A549 (cell line): Measurements from ENCODE around the gene RRP8. TPM values are rescaled to one million over a fixed set of nuclear protein-coding genes. Genes with fewer than 3 reads are reported as not detected.

Experiments used
- ATAC-seq, 2 experiments: fragments of 200-7000 bp in 1 of 2; fragments of >200 bp in 1 of 2; cut with Nextera tagmentation in 1 of 2; cut with Tn5 transposase in 1 of 2; 3 replicates each; pipeline versions ENCODE4 v1.8.0 to v1.9.1; 2018 to 2020; ENCODE audit warnings: mild to moderate bottlenecking in 1 of 2, moderate library complexity in 1 of 2
- CTCF ChIA-PET: fragments of 300-600 bp; sonication (Branson Sonifier 250); formaldehyde crosslinking; extraction: SDS; loops from one replicate; lab custom pipeline; 2021; ENCODE audit warnings: antibody characterized with exemption, inconsistent platforms; lab: Yijun Ruan, JAX
- POLR2A ChIA-PET: fragments of 350-600 bp; formaldehyde crosslinking; extraction: SDS; loops from one replicate; lab custom pipeline; 2021; ENCODE audit warnings: antibody characterized with exemption, inconsistent platforms; lab: Yijun Ruan, JAX
- DNase-seq, 2 experiments: peaks; one replicate each; pipeline versions ENCODE4 v3.0.0 to v3.0.0-alpha.2; 2011 to 2016; ENCODE audit warnings: low read depth in 1 of 2, low spot score in 1 of 2
- FAIRE-seq: peaks from 2 replicates; lab custom pipeline; 2011; peaks lifted over from hg19 to GRCh38; lab: Jason Lieb, UNC
- H3K27ac ChIP-seq, 2 experiments: fragments of >200 bp; sonication (Bioruptor Twin); formaldehyde crosslinking; 3 replicates each; pipeline ENCODE4 v1.5.1; 2016 to 2017
- H3K4me1 ChIP-seq: fragments of >200 bp; sonication (Bioruptor Twin); formaldehyde crosslinking; 3 replicates; pipeline ENCODE4 v1.6.1; 2016
- H3K4me2 ChIP-seq: fragments of >200 bp; sonication (Bioruptor Twin); formaldehyde crosslinking; 3 replicates; pipeline ENCODE4 v1.6.1; 2016
- H3K4me3 ChIP-seq: fragments of >200 bp; sonication (Bioruptor Twin); formaldehyde crosslinking; 3 replicates; pipeline ENCODE4 v1.5.1; 2016
- H3K9me3 ChIP-seq: fragments of >200 bp; sonication (Bioruptor Twin); formaldehyde crosslinking; 3 replicates; pipeline ENCODE4 v1.6.1; 2016
- BHLHE40 ChIP-seq: IDR thresholded peaks from 2 replicates; pipeline ENCODE4 v1.6.1; 2012; ENCODE audit warnings: low read depth, low read length, inconsistent platforms
- CBX2 ChIP-seq: fragments of 200-600 bp; sonication (generic); IDR thresholded peaks from 2 replicates; pipeline ENCODE4 v1.6.1; 2016; ENCODE audit warnings: low read depth, mild to moderate bottlenecking, borderline replicate concordance
- E2F6 ChIP-seq: IDR thresholded peaks from 2 replicates; pipeline ENCODE4 v1.6.1; 2012; ENCODE audit warnings: low read depth, borderline replicate concordance
- EHF ChIP-seq: fragments of 250-450 bp; sonication (Bioruptor Pico); IDR thresholded peaks from 2 replicates; pipeline ENCODE4 v1.5.0; 2020; ENCODE audit warnings: mild to moderate bottlenecking
- EHMT2 ChIP-seq: fragments of 200-600 bp; sonication (generic); IDR thresholded peaks from 2 replicates; pipeline ENCODE4 v1.6.1; 2016; ENCODE audit warnings: antibody characterized with exemption, low read depth, mild to moderate bottlenecking, moderate library complexity
- FOSB ChIP-seq: fragments of 250-450 bp; sonication (Bioruptor Pico); IDR thresholded peaks from 2 replicates; pipeline ENCODE4 v1.5.0; 2020; ENCODE audit warnings: mild to moderate bottlenecking, moderate library complexity
- FOSL2 ChIP-seq, 2 experiments: fragments of 450-650 bp in 1 of 2; fragments of >200 bp in 1 of 2; sonication (Bioruptor Twin) in 1 of 2; formaldehyde crosslinking; IDR thresholded peaks; 2 replicates each; pipeline versions ENCODE4 v1.5.0 to v1.6.1; 2016 to 2020; ENCODE audit warnings: mild to moderate bottlenecking in 1 of 2, moderate library complexity in 1 of 2
- HEYL ChIP-seq: fragments of 250-450 bp; sonication (Bioruptor Pico); IDR thresholded peaks from 2 replicates; pipeline ENCODE4 v1.8.0; 2021; ENCODE audit warnings: mild to moderate bottlenecking, moderate library complexity
- HOXB5 ChIP-seq: fragments of 250-450 bp; sonication (Bioruptor Pico); IDR thresholded peaks from 2 replicates; pipeline ENCODE4 v1.5.0; 2020; ENCODE audit warnings: mild to moderate bottlenecking, moderate library complexity
- JUN ChIP-seq, 2 experiments: fragments of >200 bp; sonication (Bioruptor Twin); formaldehyde crosslinking; IDR thresholded peaks; 2 replicates in 1 of 2; 3 replicates in 1 of 2; pipeline ENCODE4 v1.6.1; 2016 to 2017
- JUNB ChIP-seq: fragments of >200 bp; sonication (Bioruptor Twin); formaldehyde crosslinking; IDR thresholded peaks from 2 replicates; pipeline ENCODE4 v1.6.1; 2016
- KDM1A ChIP-seq: fragments of 200-600 bp; sonication (generic); IDR thresholded peaks from 2 replicates; pipeline ENCODE4 v1.6.1; 2016; ENCODE audit warnings: low read depth, mild to moderate bottlenecking
- MAZ ChIP-seq: fragments of 150-350 bp; IDR thresholded peaks from 2 replicates; pipeline ENCODE4 v1.6.1; 2014; ENCODE audit warnings: antibody characterized with exemption, low read depth, low read length, borderline replicate concordance
- MYC ChIP-seq: IDR thresholded peaks from 2 replicates; pipeline ENCODE4 v1.6.1; 2012; ENCODE audit warnings: mild to moderate bottlenecking, inconsistent platforms, low read length, improper control_type of control experiment, borderline replicate concordance
- NR3C1 ChIP-seq: fragments of >200 bp; sonication (Bioruptor Twin); formaldehyde crosslinking; IDR thresholded peaks from 3 replicates; pipeline ENCODE4 v1.6.1; 2017
- PBX3 ChIP-seq: IDR thresholded peaks from 2 replicates; pipeline ENCODE4 v1.6.1; 2012
- RCOR1 ChIP-seq: fragments of 150-350 bp; IDR thresholded peaks from 2 replicates; pipeline ENCODE4 v1.6.1; 2014; ENCODE audit warnings: antibody characterized with exemption, low read length, low read depth
- RFX5 ChIP-seq: fragments of 450-650 bp; IDR thresholded peaks from 2 replicates; pipeline ENCODE4 v1.7.1; 2014; ENCODE audit warnings: antibody characterized with exemption, mild to moderate bottlenecking, moderate library complexity
- RNF2 ChIP-seq: fragments of 200-600 bp; sonication (generic); IDR thresholded peaks from 2 replicates; pipeline ENCODE4 v1.6.1; 2016; ENCODE audit warnings: low read depth, mild to moderate bottlenecking, antibody characterized with exemption, moderate library complexity, borderline replicate concordance
- USF2 ChIP-seq: fragments of 450-650 bp; IDR thresholded peaks from 2 replicates; pipeline ENCODE4 v1.6.1; 2014; ENCODE audit warnings: antibody characterized with exemption
- ZC3H11A ChIP-seq: fragments of 450-650 bp; IDR thresholded peaks from 2 replicates; pipeline ENCODE4 v1.6.1; 2014; ENCODE audit warnings: antibody characterized with exemption, mild to moderate bottlenecking
- ZNF302 ChIP-seq: fragments of 250-450 bp; sonication (Bioruptor Pico); IDR thresholded peaks from 2 replicates; pipeline ENCODE4 v1.9.0; 2021; ENCODE audit warnings: inconsistent platforms, mild to moderate bottlenecking, moderate library complexity
- WGBS: methylation state at CpG from one replicate; pipeline ENCODE4 v1.1.6; 2017; ENCODE audit errors: missing lambda C conversion rate; 5-methylcytosine and 5-hydroxymethylcytosine counted together
- polyA plus RNA-seq, 4 experiments: library from polyadenylated mRNA; depleted of rRNA in 3 of 4; stranded (reverse); fragments of >200 nt; fragmentation: RNase III in 1 of 4; extraction: RNeasy Plus Mini Kit Qiagen cat#74134 plus additional on column Dnase treatment in 1 of 4; gene quantifications; 2 replicates in 3 of 4; 3 replicates in 1 of 4; pipeline ENCODE4 v1.2.3, GENCODE V29; 2011 to 2017

Gene RRP8
- polyA plus RNA-seq, 2 of the 4 experiments (the other 2 are of a cell fraction): 14.5 to 25.9 TPM

GRCh38 chr11:6650980-6651379 is 47.6 kb upstream of the RRP8 start:
- H3K4me1 ChIP-seq: no peaks in the 10 kb centered on the region
- FAIRE-seq (no peak), DNase-seq (no peak), ATAC-seq (no peak)
- no peak overlapping the region for H3K27ac ChIP-seq
- no peaks in the 10 kb centered on the region for H3K9me3 ChIP-seq
- TF ChIP-seq E2F6 (no peak), BHLHE40 (no peak), NR3C1 (no peak), ZC3H11A (no peak)
- POLR2A ChIA-PET: no interaction called here
- CTCF ChIA-PET: interaction anchor here (1.9 kb wide), 1 partner anchor 32 kb away, joined by 7 read pairs; the partner anchor contains the start of gene MRPL17
- no peak overlapping the region for H3K4me2 ChIP-seq
- no peak overlapping the region for H3K4me3 ChIP-seq
- WGBS: 13% methylated on average over 6 of the region's 6 CpGs

- Histone ChIP-seq H3K27ac (no peak overlapping the region), H3K4me1 (no peaks in the 10 kb centered on the region), H3K9me3 (no peaks in the 10 kb centered on the region), H3K4me2 (no peak overlapping the region), H3K4me3 (no peak overlapping the region)
- no peak for DNase-seq
- ChIA-PET CTCF (interaction anchor here (0.9 to 1.9 kb wide), 5 partner anchors 9 to 82 kb away, joined by 3 to 7 read pairs (median 3); partner anchors contain the start of gene MRPL17), POLR2A (interaction anchor here (0.9 kb wide), 1 partner anchor 33 kb away, joined by 3 read pairs; the partner anchor contains the start of gene MRPL17)
- ATAC-seq: no peak
- TF ChIP-seq CBX2 (no peak), KDM1A (no peak), EHMT2 (no peak), JUNB (no peak), RFX5 (no peak)
- FAIRE-seq: no peak
Observed at GRCh38 chr11:6650104-6650503, 46.7 kb upstream of the RRP8 start.

- H3K4me1 ChIP-seq: no peaks in the 10 kb centered on the region
Observed at GRCh38 chr11:6648501-6648900, 45.1 kb upstream of the RRP8 start.

More at GRCh38 chr11:6648501-6648900, 45.1 kb upstream of the RRP8 start:
- Histone ChIP-seq H3K4me3 (no peak overlapping the region), H3K27ac (no peak overlapping the region), H3K9me3 (no peaks in the 10 kb centered on the region), H3K4me2 (no peak overlapping the region)
- DNase-seq: no peak
- TF ChIP-seq MAZ (no peak), ZNF302 (CRISPR knock-in tag) (no peak), FOSL2 (IDR thresholded peaks at IDR 0.05) (no peak), FOSL2 (CRISPR knock-in tag; IDR thresholded peaks at IDR 0.05) (no peak), USF2 (no peak), RCOR1 (no peak), EHF (CRISPR knock-in tag) (no peak), RNF2 (no peak), FOSB (CRISPR knock-in tag) (no peak), JUN (IDR thresholded peaks at IDR 0.05) (no peak), HOXB5 (CRISPR knock-in tag) (no peak), BHLHE40 (no peak), HEYL (CRISPR knock-in tag) (no peak), KDM1A (no peak), ZC3H11A (no peak), NR3C1 (no peak), MYC (no peak), PBX3 (no peak)
- CTCF ChIA-PET: interaction anchor here (1.7 kb wide), 1 partner anchor 10 kb away, joined by 4 read pairs; no protein-coding TSS in a partner anchor
- 6% methylated on average over 1 of the region's 1 CpG for WGBS
- no peak for ATAC-seq
- FAIRE-seq: no peak
- POLR2A ChIA-PET: no interaction called here
